ENCODE measurements around the gene CTRB1. TPM values are rescaled to one million over a fixed set of nuclear protein-coding genes. Genes with fewer than 3 reads are reported as not detected.
A peak's percentile ranks its signal among the peaks of the same experiment; 100 is the strongest.

CTRB1 gene
- total RNA-seq, 2 experiments from 2014 or later = not detected

GRCh38 chr16:75250809-75251279, 32.1 kb downstream of the CTRB1 start:
- Mint-ChIP-seq H3K9me3 (no peaks in the 10 kb centered on the region), H3K4me1 (ENCODE audit: low read depth) (no peaks in the 10 kb centered on the region), H3K4me3 (no peak overlapping the region), H3K27ac (no peak overlapping the region), H3K36me3 (ENCODE audit: low read depth) (no peaks in the 10 kb centered on the region), H3K27me3 (peaks cover 34% of the 10 kb centered on the region)
- ATAC-seq (peak; percentile 11), DNase-seq (no peak)
- no peak for TF ChIP-seq CTCF (IDR thresholded peaks at IDR 0.05)
- intact Hi-C loops (cut with micrococcal nuclease) = no loop called here
- CTCF ChIA-PET = interaction anchor here (1.5 to 2.3 kb wide), 3 partner anchors 51 to 133 kb away, joined by 4 to 12 read pairs (median 11); no protein-coding TSS in a partner anchor
- POLR2A ChIA-PET = no interaction called here

GRCh38 chr16:75251280-75252048, 32.7 kb downstream of the CTRB1 start, which contains the start of gene BCAR1:
Gene BCAR1, minus strand, starts transcription at chr16:75251624. Its CDS starts 142 bp downstream, at chr16:75251482.
- Mint-ChIP-seq H3K4me1 (ENCODE audit: low read depth) (no peaks in the 10 kb centered on the region), H3K9me3 (no peaks in the 10 kb centered on the region), H3K4me3 (peak within 1 kb of the TSS; percentile 53), H3K27ac (no peak within 1 kb of the TSS), H3K36me3 (ENCODE audit: low read depth) (no peaks in the 10 kb centered on the region), H3K27me3 (peaks cover 34% of the 10 kb centered on the region)
- TF ChIP-seq CTCF (IDR thresholded peaks at IDR 0.05) = no peak
- intact Hi-C loops (cut with micrococcal nuclease) = no loop called here
- ChIA-PET POLR2A (no interaction called here), CTCF (interaction anchor here (1.1 to 2.3 kb wide), 4 partner anchors 51 to 133 kb away, joined by 4 to 12 read pairs (median 8); no protein-coding TSS in a partner anchor)
- DNase-seq (peak; percentile 35), ATAC-seq (peak; percentile 69)

- Mint-ChIP-seq H3K27me3 (peaks cover 34% of the 10 kb centered on the region), H3K4me1 (ENCODE audit: low read depth) (no peaks in the 10 kb centered on the region), H3K27ac (no peak overlapping the region), H3K9me3 (no peaks in the 10 kb centered on the region), H3K4me3 (peak overlapping the region; percentile 53), H3K36me3 (ENCODE audit: low read depth) (no peaks in the 10 kb centered on the region)
- POLR2A ChIA-PET = no interaction called here
- TF ChIP-seq CTCF (IDR thresholded peaks at IDR 0.05) = no peak
- intact Hi-C loops (cut with micrococcal nuclease) = no loop called here
- no peak for DNase-seq
- ATAC-seq = no peak
- CTCF ChIA-PET = interaction anchor here (0.6 to 1.1 kb wide), 2 partner anchors 53 to 150 kb away, joined by 3 to 5 read pairs; no protein-coding TSS in a partner anchor
Observed at GRCh38 chr16:75252049-75252864, 33.5 kb downstream of the CTRB1 start.

GRCh38 chr16:75252946-75253911, 34.4 kb downstream of the CTRB1 start:
- ChIA-PET POLR2A (no interaction called here), CTCF (interaction anchor here (0.6 to 1.2 kb wide), 2 partner anchors 19 to 149 kb away, joined by 3 read pairs; no protein-coding TSS in a partner anchor)
- no peaks in the 10 kb centered on the region for H3K36me3 Mint-ChIP-seq (ENCODE audit: low read depth)
- H3K4me3 Mint-ChIP-seq = no peak overlapping the region
- no peak for TF ChIP-seq CTCF (IDR thresholded peaks at IDR 0.05)
- intact Hi-C loops (cut with micrococcal nuclease) = no loop called here
- no peaks in the 10 kb centered on the region for H3K4me1 Mint-ChIP-seq (ENCODE audit: low read depth)
- H3K9me3 Mint-ChIP-seq = no peaks in the 10 kb centered on the region
- ATAC-seq (no peak), DNase-seq (no peak)
- H3K27ac Mint-ChIP-seq = no peak overlapping the region
- H3K27me3 Mint-ChIP-seq = peaks cover 35% of the 10 kb centered on the region
